Measurements from ENCODE around the gene DNAH6. TPM values are rescaled to one million over a fixed set of nuclear protein-coding genes. Genes with fewer than 3 reads are reported as not detected.

Gene DNAH6
- total and polyA plus RNA-seq, 10 of the 15 experiments (the other 5 are each of a cell fraction or from before 2014, with no cell fraction given): 0.07 to 1.0 (median 0.29) TPM

DNA sequence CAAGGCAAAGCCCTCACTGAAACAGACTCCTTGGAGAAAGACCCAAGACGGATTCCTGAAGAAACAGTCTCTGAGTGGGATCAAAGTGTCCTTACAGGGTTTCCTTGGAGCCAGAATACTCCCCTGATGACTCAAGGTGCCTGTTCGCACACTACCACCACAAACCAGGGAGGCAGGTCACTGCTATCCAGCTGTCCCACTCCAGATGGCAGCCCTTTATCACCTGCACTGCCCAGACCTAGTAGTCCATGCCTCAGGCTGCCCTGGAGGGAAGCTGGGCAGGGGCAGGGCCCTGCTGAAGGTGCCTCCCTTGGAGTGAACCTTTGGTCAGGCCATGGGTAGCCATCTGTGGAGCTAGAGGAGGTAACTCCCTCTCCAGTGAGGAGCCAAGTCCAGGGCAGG lies 330.4 kb downstream of the DNAH6 start (continued):
- TF ChIP-seq HDAC2 (IDR thresholded peaks at IDR 0.05): no peak
- TF ChIP-seq, protein P1, sequence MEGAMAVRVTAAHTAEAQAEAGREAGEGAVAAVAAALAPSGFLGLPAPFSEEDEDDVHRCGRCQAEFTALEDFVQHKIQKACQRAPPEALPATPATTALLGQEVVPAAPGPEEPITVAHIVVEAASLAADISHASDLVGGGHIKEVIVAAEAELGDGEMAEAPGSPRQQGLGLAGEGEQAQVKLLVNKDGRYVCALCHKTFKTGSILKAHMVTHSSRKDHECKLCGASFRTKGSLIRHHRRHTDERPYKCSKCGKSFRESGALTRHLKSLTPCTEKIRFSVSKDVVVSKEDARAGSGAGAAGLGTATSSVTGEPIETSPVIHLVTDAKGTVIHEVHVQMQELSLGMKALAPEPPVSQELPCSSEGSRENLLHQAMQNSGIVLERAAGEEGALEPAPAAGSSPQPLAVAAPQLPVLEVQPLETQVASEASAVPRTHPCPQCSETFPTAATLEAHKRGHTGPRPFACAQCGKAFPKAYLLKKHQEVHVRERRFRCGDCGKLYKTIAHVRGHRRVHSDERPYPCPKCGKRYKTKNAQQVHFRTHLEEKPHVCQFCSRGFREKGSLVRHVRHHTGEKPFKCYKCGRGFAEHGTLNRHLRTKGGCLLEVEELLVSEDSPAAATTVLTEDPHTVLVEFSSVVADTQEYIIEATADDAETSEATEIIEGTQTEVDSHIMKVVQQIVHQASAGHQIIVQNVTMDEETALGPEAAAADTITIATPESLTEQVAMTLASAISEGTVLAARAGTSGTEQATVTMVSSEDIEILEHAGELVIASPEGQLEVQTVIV (IDR thresholded peaks at IDR 0.05; ENCODE audit: borderline replicate concordance, partially characterized antibody): no peak
- TF ChIP-seq ZNF207 (IDR thresholded peaks at IDR 0.05; ENCODE audit: borderline replicate concordance): no peak

DNA sequence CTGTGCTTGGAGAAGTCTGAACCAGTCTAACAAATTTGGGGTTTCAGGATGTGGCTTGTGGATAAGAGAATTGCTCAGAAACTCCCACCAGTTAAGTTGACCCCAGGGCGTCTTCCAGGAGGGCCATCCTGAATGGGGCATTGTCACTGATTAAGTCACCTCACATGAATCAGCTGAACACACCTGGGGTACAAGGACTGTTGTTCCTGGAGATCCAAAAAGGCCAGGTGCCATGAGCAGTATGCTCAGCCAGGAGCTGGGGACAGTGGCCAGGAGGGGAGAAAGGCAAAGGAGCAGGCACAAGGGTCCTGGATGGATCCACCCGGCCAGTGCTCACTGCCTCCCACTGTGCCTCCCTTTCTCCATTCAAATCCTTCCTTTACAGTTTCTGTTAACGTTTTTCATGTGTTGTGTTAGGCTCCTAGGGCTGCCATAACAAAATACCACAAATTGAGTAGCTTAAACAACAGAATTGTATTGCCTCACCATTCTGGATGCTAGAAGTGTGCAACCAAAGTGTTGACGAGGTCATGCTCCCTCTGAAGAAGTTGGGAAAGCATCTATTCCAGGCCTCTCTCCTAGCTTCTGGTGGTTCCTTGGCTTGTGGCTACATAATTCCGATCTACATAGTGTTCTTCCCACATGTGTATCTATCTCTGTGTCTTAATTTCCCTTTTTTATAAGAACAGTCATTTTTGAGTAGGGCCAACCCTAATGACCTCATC lies 331.2 kb downstream of the DNAH6 start:
- POLR2A ChIA-PET: no interaction called here
- H4K20me1 ChIP-seq (ENCODE audit: control insufficient read depth, insufficient read depth): no peaks in the 10 kb centered on the region
- no TSS peak for BruUV-seq (replicated peaks)
- H2AFZ ChIP-seq (ENCODE audit: control insufficient read depth, low read depth, low read length): no peak overlapping the region
- no peak for TF ChIP-seq RAD51 (IDR thresholded peaks at IDR 0.05)
- no peak for TF ChIP-seq PML (IDR thresholded peaks at IDR 0.05; ENCODE audit: low read length)
- no peak for TF ChIP-seq ZNF207 (IDR thresholded peaks at IDR 0.05; ENCODE audit: borderline replicate concordance)
- TF ChIP-seq IKZF2 (IDR thresholded peaks at IDR 0.05): no peak
- CTCF ChIA-PET: interaction anchor here (1.3 to 2.1 kb wide), 2 partner anchors 10 to 78 kb away, joined by 4 to 7 read pairs; no protein-coding TSS in a partner anchor
- no peak overlapping the region for H3K27ac ChIP-seq (ENCODE audit: control insufficient read depth, insufficient read depth)
- H3K79me2 ChIP-seq (ENCODE audit: control insufficient read depth, insufficient read depth, low read length): no peaks in the 10 kb centered on the region
- no peak overlapping the region for H3K4me3 ChIP-seq
- 12% methylated on average over 5 of the region's 5 CpGs for WGBS (ENCODE audit: insufficient coverage, insufficient replicate concordance, low lambda C conversion rate, missing lambda C conversion rate)
- no peaks in the 10 kb centered on the region for H3K36me3 ChIP-seq (ENCODE audit: control insufficient read depth in 2 of 2, insufficient read depth in 2 of 2, low read length in 1 of 2)
- in situ Hi-C loops (cut with MboI): no loop called here
- no peak for DNase-seq (ENCODE audit: low read depth, low spot score)
- ATAC-seq: no peak
- no peaks in the 10 kb centered on the region; the same call in 2 of the 3 replicates for H3K9me3 ChIP-seq (replicated peaks; ENCODE audit: control insufficient read depth, insufficient read depth, low read length)
- H3K9ac ChIP-seq (ENCODE audit: control insufficient read depth, insufficient read depth, low read length): no peak overlapping the region
- no peaks in the 10 kb centered on the region for H3K27me3 ChIP-seq (replicated peaks in 1 of 2; ENCODE audit: control insufficient read depth in 2 of 2, insufficient read depth in 2 of 2, low read length in 1 of 2)
- intact Hi-C loops (cut with micrococcal nuclease; ENCODE audit: unreplicated experiment): no loop called here
- RAD21 ChIA-PET (ENCODE audit: unreplicated experiment): no interaction called here
- SMC1A ChIA-PET (ENCODE audit: uncharacterized antibody, unreplicated experiment): interaction anchor here (0.6 to 2.6 kb wide), 3 partner anchors 14 to 302 kb away, joined by 3 to 8 read pairs (median 3); no protein-coding TSS in a partner anchor
- H3K4me2 ChIP-seq (ENCODE audit: control insufficient read depth, insufficient read depth): no peak overlapping the region
- H3K4me1 ChIP-seq (ENCODE audit: control insufficient read depth, insufficient read depth, low read length): peaks cover 3% of the 10 kb centered on the region; the same call in 1 of the 2 replicates
- FAIRE-seq: peak; percentile 7

Data from GM12878 (cell line).